Measurements from ENCODE around the gene ARHGAP18. TPM values are rescaled to one million over a fixed set of nuclear protein-coding genes. Genes with fewer than 3 reads are reported as not detected.

Gene ARHGAP18
- total RNA-seq, 4 donors from 2014 or later: 5.2 to 9.2 (median 6.5) TPM

DNA sequence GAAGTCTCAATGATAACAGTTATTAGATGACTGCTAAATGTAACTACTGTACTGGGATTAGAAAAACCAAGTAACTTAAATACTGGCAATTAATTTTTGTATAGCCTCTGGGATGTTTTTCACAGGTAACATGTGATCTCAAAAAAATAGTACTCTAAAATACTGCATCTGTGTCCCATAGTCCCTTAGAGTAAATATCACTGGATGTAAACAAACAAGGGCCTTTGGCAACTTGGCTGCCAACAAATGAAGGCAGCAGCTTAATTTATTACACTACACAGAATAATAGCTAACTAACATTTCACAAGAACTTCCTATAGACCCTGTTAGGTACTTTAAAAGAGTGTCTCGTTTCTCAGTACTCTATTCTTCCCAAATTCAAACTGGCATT is 14.0 kb downstream of the ARHGAP18 start:
- in situ Hi-C loops (cut with MboI; ENCODE audit: low sequenced_read_pairs in 4 of 4) (no loop called here), intact Hi-C loops (cut with DNase I; ENCODE audit: low total_unique reads) (no loop called here)
- no peak overlapping the region for H3K4me3 ChIP-seq
- ATAC-seq (no peak), DNase-seq (no peak)
- peaks cover 71 to 80% of the 10 kb centered on the region in 2 donors for H3K4me1 ChIP-seq
- TF ChIP-seq, protein P1, sequence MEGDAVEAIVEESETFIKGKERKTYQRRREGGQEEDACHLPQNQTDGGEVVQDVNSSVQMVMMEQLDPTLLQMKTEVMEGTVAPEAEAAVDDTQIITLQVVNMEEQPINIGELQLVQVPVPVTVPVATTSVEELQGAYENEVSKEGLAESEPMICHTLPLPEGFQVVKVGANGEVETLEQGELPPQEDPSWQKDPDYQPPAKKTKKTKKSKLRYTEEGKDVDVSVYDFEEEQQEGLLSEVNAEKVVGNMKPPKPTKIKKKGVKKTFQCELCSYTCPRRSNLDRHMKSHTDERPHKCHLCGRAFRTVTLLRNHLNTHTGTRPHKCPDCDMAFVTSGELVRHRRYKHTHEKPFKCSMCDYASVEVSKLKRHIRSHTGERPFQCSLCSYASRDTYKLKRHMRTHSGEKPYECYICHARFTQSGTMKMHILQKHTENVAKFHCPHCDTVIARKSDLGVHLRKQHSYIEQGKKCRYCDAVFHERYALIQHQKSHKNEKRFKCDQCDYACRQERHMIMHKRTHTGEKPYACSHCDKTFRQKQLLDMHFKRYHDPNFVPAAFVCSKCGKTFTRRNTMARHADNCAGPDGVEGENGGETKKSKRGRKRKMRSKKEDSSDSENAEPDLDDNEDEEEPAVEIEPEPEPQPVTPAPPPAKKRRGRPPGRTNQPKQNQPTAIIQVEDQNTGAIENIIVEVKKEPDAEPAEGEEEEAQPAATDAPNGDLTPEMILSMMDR (IDR thresholded peaks at IDR 0.05 in 4 of 5, conservative IDR thresholded peaks at IDR 0.05 in 1 of 5): no peak
- TF ChIP-seq POLR2A (IDR thresholded peaks at IDR 0.05): no peak
- no peaks in the 10 kb centered on the region for H3K9me3 ChIP-seq
- peak overlapping the region; percentile 75 to 88 (median 78) for H3K27ac ChIP-seq
- H3K36me3 ChIP-seq: no peaks in the 10 kb centered on the region
- H3K27me3 ChIP-seq: no peaks in the 10 kb centered on the region

DNA sequence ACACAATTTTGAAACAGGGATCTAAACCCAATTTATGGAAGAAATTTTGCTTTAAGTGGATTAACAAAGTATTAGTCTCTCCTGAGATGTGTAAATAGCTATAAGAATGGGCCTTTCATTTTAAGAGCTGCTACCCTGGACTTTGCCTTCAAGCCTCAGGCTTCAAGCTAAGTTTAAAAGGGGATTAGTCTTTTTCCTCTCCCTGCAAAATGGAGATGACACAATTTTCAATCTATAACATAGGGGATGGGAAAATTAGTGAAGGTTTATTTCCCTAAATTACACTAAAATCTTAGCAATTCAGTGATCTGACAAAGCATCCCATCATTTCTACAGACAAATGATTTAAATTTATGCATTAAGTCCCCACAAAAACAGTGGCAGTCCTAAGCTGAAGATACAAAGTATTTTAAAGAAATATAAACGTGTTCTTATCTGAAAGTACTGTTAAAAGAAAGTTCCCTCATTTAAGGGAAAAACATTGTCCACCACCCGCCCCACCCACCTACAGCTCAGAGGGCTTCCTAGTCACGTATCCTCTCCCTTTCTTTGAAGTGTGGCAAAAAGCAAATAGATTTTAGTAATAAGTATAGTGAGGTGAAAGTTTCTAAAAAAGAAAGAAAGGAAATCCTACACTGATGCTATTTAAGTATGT is 14.5 kb downstream of the ARHGAP18 start:
- H3K9me3 ChIP-seq: no peaks in the 10 kb centered on the region
- no peak for DNase-seq
- H3K4me1 ChIP-seq: peaks cover 75 to 83% of the 10 kb centered on the region in 2 donors
- intact Hi-C loops (cut with DNase I; ENCODE audit: low total_unique reads) (no loop called here), in situ Hi-C loops (cut with MboI; ENCODE audit: low sequenced_read_pairs in 4 of 4) (no loop called here)
- peak overlapping the region; percentile 75 to 88 (median 78) for H3K27ac ChIP-seq
- no peak overlapping the region for H3K4me3 ChIP-seq
- ATAC-seq: no peak
- no peak for TF ChIP-seq POLR2A (IDR thresholded peaks at IDR 0.05)
- TF ChIP-seq, protein P1 (IDR thresholded peaks at IDR 0.05 in 4 of 5, conservative IDR thresholded peaks at IDR 0.05 in 1 of 5): no peak
- H3K27me3 ChIP-seq: no peaks in the 10 kb centered on the region
- no peaks in the 10 kb centered on the region for H3K36me3 ChIP-seq

DNA sequence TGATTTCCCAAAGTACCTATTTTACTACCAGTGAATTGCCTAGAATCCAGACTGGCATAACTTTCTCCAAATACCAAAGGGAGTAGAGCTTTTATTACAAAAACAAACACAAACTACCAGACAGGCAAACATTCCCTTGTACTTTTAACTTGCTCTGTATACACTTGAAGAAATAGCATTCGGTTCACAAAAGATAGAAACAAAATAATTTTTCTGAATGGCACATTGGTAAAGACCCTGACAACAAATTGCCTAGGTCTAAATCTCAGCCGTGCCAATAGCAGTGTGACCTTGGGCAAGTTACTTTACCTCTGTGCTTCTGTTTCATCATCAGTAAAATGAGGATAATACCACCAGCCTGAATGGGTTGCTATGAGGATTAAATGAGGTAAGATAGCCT is 15.9 kb downstream of the ARHGAP18 start:
- intact Hi-C loops (cut with DNase I; ENCODE audit: low total_unique reads): no loop called here
- in situ Hi-C loops (cut with MboI; ENCODE audit: low sequenced_read_pairs in 4 of 4): no loop called here

DNA sequence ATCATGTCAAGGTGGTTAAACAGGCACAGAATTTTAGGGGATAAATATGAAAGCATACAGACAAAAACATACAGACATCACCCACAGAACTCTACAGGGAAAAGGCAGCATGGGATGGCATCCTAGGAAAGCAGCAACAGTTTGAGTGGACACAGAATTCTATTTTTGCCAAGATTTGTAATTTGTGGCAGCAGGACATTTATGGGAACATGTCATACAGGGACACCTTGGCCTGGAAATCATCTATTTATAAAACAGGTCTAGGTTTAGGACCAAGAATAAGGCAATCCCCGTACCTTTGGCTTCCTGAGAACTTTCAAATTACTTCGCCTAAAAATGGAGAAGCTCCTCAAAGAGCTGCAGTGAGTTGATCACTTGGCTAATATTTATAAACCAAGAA is 17.5 kb downstream of the ARHGAP18 start:
- peak overlapping the region; percentile 75 to 88 (median 78) for H3K27ac ChIP-seq
- no peaks in the 10 kb centered on the region for H3K9me3 ChIP-seq
- no peaks in the 10 kb centered on the region for H3K36me3 ChIP-seq
- ATAC-seq (peak; percentile 80 to 85), DNase-seq (no peak)
- H3K27me3 ChIP-seq: no peaks in the 10 kb centered on the region
- intact Hi-C loops (cut with DNase I; ENCODE audit: low total_unique reads) (no loop called here), in situ Hi-C loops (cut with MboI; ENCODE audit: low sequenced_read_pairs in 4 of 4) (no loop called here)
- H3K4me3 ChIP-seq: peak overlapping the region in 3 of 4 donors; percentile 10 to 30 (median 11)
- no peak for TF ChIP-seq POLR2A (IDR thresholded peaks at IDR 0.05)
- TF ChIP-seq, protein P1 (IDR thresholded peaks at IDR 0.05 in 4 of 5, conservative IDR thresholded peaks at IDR 0.05 in 1 of 5): no peak
- peaks cover 80 to 90% of the 10 kb centered on the region in 2 donors for H3K4me1 ChIP-seq

More for the DNA sequence above, 15.9 kb downstream of the ARHGAP18 start:
- Histone ChIP-seq H3K4me3 (no peak overlapping the region), H3K4me1 (peaks cover 86 to 88% of the 10 kb centered on the region in 2 donors), H3K27me3 (no peaks in the 10 kb centered on the region), H3K27ac (peak overlapping the region; percentile 75 to 88 (median 78)), H3K9me3 (no peaks in the 10 kb centered on the region), H3K36me3 (no peaks in the 10 kb centered on the region)
- TF ChIP-seq, protein P1 (IDR thresholded peaks at IDR 0.05 in 4 of 5, conservative IDR thresholded peaks at IDR 0.05 in 1 of 5): no peak
- no peak for TF ChIP-seq POLR2A (IDR thresholded peaks at IDR 0.05)
- no peak for ATAC-seq
- no peak for DNase-seq

All from gastrocnemius medialis (tissue), 4 donors.